Fibroblast of skin of left quadriceps (primary cell): ENCODE data around the gene TST.

Source experiments
- DNase-seq, 2 experiments: peaks; one replicate each; pipeline ENCODE4 v3.0.0-alpha.2; 2013; ENCODE audit warnings: low read depth in 2 of 2

Gene TST

GRCh38 chr22:36986242-36986821 lies 32.9 kb downstream of the TST start:
- no peak for DNase-seq

- DNase-seq: no peak
Measured at GRCh38 chr22:36985211-36985889, 33.9 kb downstream of the TST start.

GRCh38 chr22:36982136-36982535 lies 37.1 kb downstream of the TST start:
- DNase-seq: no peak

GRCh38 chr22:36981247-36981775 lies 37.9 kb downstream of the TST start:
- DNase-seq: no peak

GRCh38 chr22:36979016-36979910 lies 40.0 kb downstream of the TST start:
- DNase-seq: no peak

GRCh38 chr22:36977947-36978660 lies 41.1 kb downstream of the TST start:
- DNase-seq: peak; percentile 61 to 63

GRCh38 chr22:36977401-36977861 lies 41.8 kb downstream of the TST start:
- DNase-seq: no peak

GRCh38 chr22:36976606-36977005 lies 42.6 kb downstream of the TST start:
- no peak for DNase-seq

GRCh38 chr22:36971341-36972125 lies 47.7 kb downstream of the TST start:
- DNase-seq: no peak

GRCh38 chr22:36968249-36968964 lies 50.8 kb downstream of the TST start:
- DNase-seq: no peak

GRCh38 chr22:36966851-36967540 lies 52.3 kb downstream of the TST start:
- DNase-seq: no peak

- DNase-seq: no peak
Measured at GRCh38 chr22:36965696-36966095, 53.6 kb downstream of the TST start.

GRCh38 chr22:36964106-36964505 lies 55.1 kb downstream of the TST start:
- DNase-seq: no peak

GRCh38 chr22:36963302-36963701 lies 55.9 kb downstream of the TST start:
- DNase-seq: no peak

GRCh38 chr22:36961626-36962025 lies 57.6 kb downstream of the TST start:
- no peak for DNase-seq
